Sigmoid colon (tissue), 4 donors: ENCODE measurements around the gene PCDHGA2.

Experiments
- CTCF ChIP-seq, 4 experiments: fragments of 450-650 bp in 3 of 4; fragments of 200-600 bp in 1 of 4; IDR thresholded peaks; one replicate each; pipeline ENCODE4 v1.5.1; 2016 to 2019; ENCODE audit warnings: antibody characterized with exemption in 4 of 4, mild to moderate bottlenecking in 3 of 4, moderate library complexity in 2 of 4
- EP300 ChIP-seq, 4 donors: sonication (generic); formaldehyde crosslinking; IDR thresholded peaks; one replicate each; pipeline ENCODE4 v1.6.1; 2017; ENCODE audit warnings: antibody characterized with exemption in 4 of 4
- POLR2A ChIP-seq, 2 donors: fragments of 450-650 bp; IDR thresholded peaks; one replicate each; pipeline ENCODE4 v1.6.1; 2016; ENCODE audit warnings: antibody characterized with exemption in 2 of 2, mild to moderate bottlenecking in 2 of 2, moderate library complexity in 2 of 2
- POLR2AphosphoS5 ChIP-seq, 4 donors: sonication (generic); formaldehyde crosslinking; IDR thresholded peaks; one replicate each; pipeline ENCODE4 v1.6.1; 2017; ENCODE audit warnings: antibody characterized with exemption in 4 of 4

- TF ChIP-seq CTCF (IDR thresholded peaks at IDR 0.05) (peak in 2 of 4 experiments; percentile 11 to 39), EP300 (IDR thresholded peaks at IDR 0.05) (no peak), POLR2AphosphoS5 (IDR thresholded peaks at IDR 0.05) (no peak), POLR2A (IDR thresholded peaks at IDR 0.05) (no peak)
Measured at GRCh38 chr5:141354900-141355469, 16.4 kb downstream of the PCDHGA2 start, which contains the start of gene PCDHGA4.
